HepG2 (cell line): ENCODE data around the gene RASL10A.

Experiments
- ZFP82 ChIP-seq: sonication (generic); formaldehyde crosslinking; IDR thresholded peaks from 2 replicates; pipeline ENCODE4 v1.5.1; 2020; ENCODE audit warnings: mild to moderate bottlenecking, missing genetic modification reagents, borderline replicate concordance
- ZMYM3 ChIP-seq: sonication (generic); formaldehyde crosslinking; IDR thresholded peaks from 2 replicates; pipeline ENCODE4 v1.5.1; 2020; ENCODE audit warnings: mild to moderate bottlenecking, missing genetic modification reagents
- TF ChIP-seq, protein P1 (sequence below): sonication (generic); formaldehyde crosslinking; IDR thresholded peaks from 2 replicates; pipeline ENCODE4 v1.5.0; 2020; ENCODE audit warnings: mild to moderate bottlenecking, missing genetic modification reagents, moderate library complexity
- TF ChIP-seq, protein P2 (sequence below): sonication (generic); formaldehyde crosslinking; IDR thresholded peaks from 2 replicates; pipeline ENCODE4 v1.5.0; 2020; ENCODE audit warnings: missing genetic modification reagents

DNA sequence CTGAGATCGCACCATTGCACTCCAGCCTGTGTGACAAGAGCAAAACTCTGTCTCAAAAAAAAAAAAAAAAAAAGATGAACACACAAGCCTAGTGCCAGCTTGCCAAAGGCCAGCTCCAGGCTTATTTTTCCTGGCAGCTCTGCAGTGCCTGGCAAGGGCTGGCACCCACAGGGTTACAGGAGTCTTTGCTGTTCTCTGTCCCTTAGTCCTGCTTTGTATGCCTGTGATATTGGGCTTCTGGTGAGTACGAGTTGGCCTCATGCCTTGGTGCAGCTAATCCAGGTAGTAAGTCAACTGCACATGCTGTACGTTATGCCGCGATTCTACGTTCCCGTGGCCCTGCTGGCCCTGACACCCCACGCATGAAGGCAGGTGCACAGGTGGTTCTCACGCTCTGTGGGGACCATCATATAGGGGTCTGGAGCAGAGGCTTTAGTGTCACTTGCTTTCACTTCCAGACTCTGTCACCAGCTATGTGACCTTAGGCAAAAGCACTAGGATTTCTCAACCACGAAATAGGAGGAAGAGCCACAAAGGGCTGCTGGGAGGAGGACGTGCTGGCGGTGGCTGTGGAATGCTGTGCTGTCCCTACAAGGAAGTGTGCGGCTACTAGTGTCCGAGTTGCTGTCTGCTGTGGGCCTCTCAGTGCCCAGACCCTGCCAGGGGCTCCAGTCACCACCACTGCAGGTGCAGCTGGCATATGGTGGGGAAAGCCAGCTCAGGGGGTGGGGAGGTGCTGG, 21.4 kb upstream of the RASL10A start:
- TF ChIP-seq, protein P1, sequence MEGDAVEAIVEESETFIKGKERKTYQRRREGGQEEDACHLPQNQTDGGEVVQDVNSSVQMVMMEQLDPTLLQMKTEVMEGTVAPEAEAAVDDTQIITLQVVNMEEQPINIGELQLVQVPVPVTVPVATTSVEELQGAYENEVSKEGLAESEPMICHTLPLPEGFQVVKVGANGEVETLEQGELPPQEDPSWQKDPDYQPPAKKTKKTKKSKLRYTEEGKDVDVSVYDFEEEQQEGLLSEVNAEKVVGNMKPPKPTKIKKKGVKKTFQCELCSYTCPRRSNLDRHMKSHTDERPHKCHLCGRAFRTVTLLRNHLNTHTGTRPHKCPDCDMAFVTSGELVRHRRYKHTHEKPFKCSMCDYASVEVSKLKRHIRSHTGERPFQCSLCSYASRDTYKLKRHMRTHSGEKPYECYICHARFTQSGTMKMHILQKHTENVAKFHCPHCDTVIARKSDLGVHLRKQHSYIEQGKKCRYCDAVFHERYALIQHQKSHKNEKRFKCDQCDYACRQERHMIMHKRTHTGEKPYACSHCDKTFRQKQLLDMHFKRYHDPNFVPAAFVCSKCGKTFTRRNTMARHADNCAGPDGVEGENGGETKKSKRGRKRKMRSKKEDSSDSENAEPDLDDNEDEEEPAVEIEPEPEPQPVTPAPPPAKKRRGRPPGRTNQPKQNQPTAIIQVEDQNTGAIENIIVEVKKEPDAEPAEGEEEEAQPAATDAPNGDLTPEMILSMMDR = no peak
- TF ChIP-seq ZMYM3 (CRISPR knock-in tag) (no peak), ZFP82 (CRISPR knock-in tag) (no peak)
- TF ChIP-seq, protein P2, sequence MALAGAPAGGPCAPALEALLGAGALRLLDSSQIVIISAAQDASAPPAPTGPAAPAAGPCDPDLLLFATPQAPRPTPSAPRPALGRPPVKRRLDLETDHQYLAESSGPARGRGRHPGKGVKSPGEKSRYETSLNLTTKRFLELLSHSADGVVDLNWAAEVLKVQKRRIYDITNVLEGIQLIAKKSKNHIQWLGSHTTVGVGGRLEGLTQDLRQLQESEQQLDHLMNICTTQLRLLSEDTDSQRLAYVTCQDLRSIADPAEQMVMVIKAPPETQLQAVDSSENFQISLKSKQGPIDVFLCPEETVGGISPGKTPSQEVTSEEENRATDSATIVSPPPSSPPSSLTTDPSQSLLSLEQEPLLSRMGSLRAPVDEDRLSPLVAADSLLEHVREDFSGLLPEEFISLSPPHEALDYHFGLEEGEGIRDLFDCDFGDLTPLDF = no peak
